Activated CD4-positive, alpha-beta T cell treated with anti-CD3 and anti-CD28 coated beads, Interleukin-2, amount 50 U/mL, for 24 hours (primary cell): ENCODE results near the gene BCAP31.
"Not testable (repeated sequence)": the region's sequence is repeated elsewhere in the genome, so short reads cannot be mapped to it uniquely, and the experiment has no call there.

Experiments used
- DNase-seq, 2 donors: peaks; one replicate each; pipeline ENCODE4 v3.0.0-alpha.2; 2020; ENCODE audit warnings: low read depth in 1 of 2, low spot score in 1 of 2

BCAP31 gene

GRCh38 chrX:153736071-153736820, 12.1 kb upstream of the BCAP31 start:
- no peak for DNase-seq

DNA sequence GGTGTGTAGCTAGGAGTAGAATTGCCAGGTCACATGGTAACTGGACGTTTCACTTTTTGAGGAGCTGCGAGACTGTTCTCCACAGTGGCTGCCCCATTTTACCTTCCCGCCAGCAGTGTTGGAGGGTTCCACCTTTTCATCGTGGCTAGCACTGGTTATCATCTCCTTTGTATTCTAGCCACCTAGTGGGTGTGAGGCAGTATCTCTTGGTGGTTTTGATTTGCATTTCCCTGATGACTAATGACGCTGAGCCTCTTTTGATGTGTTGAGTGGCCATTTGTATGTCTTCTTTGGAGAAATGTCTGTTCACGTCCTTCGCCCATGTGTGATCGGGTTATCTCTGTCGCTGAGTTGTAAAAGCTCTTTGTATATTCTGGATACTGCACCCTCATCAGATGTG, 11.1 kb upstream of the BCAP31 start:
- no peak for DNase-seq

DNA sequence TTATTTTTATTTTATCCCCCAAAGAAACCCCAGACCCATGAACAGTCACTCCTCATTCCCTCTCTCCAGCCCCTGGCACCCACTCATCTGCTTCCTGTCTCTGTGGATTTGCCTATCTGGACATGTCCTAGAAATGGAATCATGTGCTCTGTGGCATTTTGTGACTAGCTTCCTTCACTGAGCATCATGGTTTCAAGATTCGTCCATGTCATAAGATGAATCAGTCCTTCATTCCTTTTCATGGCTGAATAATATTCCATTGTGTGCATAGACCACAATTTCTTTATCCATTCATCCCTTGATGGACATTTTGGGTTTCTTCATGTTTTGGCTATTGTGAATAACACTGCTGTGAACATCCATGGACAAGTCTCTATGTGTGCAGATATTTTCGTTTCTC, 10.7 kb upstream of the BCAP31 start:
- DNase-seq = no peak

DNA sequence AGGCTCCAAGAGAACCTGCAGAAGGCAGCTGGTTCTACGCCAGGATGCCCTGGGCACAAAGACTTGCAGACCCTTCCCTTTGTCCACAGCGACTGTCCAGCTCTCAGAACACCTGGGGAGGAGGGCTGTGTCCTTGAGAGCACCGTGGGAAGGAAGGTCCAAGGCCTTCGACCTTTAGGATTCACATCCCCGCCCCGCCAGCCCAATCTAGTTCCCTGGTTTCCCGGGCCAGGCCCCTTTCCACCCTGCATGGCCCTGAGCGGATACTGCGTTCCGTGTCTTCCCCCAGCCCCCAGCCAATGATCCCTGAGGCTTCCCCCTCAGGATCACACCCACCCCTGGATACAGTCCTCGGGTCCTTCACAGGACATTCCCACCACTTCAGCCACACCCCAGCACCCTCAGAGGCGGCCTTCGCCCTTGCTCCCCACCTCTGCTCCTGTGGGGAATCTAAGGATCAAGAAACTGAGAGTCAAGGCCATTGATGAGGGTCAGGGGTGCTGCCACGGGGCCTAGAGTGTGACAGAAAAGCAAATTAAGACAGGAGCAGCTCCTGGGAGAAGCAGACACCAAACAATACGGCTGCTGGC, 9.6 kb upstream of the BCAP31 start:
- no peak for DNase-seq

GRCh38 chrX:153732401-153732800, 8.2 kb upstream of the BCAP31 start:
- no peak for DNase-seq

DNA sequence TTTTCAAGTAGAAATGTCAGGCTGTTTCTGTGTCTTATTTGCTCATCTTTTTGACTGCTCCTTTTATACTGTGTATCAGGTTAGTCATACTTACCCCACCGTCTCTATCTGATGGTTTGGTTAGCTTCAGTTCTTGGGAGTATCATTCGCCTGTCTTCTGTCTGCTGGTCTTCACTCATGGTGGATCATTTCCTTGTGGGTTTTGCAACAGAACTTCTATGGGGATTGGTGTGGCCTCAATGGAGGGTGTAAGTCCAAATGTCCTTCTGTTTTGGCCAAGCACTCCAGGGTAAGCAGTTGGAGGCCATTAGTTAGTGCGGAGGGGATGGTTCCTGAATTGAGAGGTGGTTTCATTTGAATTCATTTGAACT, 7.6 kb upstream of the BCAP31 start:
- no peak for DNase-seq

DNA sequence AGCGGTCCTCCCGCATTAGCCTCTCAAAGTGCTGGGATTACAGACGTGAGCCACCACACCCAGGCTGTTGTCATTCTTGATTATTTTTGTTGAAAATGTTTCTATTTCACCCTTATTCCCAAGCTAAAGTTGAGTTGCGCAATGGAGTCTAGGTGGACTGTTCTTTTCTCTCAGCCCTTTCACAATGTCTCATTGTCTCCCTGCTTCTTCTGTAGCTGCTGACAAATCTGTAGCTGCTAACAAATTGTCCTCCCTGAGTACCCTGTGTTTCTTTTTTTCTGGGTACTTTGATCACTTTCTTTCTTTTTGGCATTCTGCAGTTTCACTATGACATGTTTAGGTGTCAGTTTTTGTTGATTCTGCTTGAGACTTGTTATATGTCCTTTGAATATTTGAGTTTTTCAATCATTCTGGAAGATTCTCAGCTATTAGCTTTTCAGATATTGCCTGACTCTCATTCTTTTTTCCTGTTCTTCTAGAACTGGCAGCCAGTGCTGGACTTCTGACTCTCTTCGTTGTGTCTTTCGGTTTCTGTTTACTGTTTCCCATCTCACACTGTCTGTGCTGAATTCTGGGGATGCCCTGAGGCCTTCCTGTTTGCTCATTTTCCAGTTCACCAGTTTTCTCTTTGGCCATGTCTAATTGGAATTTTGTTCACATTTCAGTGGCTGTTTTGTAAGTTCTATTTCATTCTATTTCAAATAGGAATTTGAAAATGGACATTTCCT, 7.1 kb upstream of the BCAP31 start:
- DNase-seq = no peak

GRCh38 chrX:153730115-153730514, 5.9 kb upstream of the BCAP31 start:
- DNase-seq = not testable (repeated sequence)

GRCh38 chrX:153728951-153729631, 4.9 kb upstream of the BCAP31 start:
- DNase-seq = no peak

- DNase-seq = no peak
Observed at GRCh38 chrX:153728095-153728494, 3.9 kb upstream of the BCAP31 start.

- DNase-seq = no peak
Observed at GRCh38 chrX:153727123-153727931, 3.1 kb upstream of the BCAP31 start.

DNA sequence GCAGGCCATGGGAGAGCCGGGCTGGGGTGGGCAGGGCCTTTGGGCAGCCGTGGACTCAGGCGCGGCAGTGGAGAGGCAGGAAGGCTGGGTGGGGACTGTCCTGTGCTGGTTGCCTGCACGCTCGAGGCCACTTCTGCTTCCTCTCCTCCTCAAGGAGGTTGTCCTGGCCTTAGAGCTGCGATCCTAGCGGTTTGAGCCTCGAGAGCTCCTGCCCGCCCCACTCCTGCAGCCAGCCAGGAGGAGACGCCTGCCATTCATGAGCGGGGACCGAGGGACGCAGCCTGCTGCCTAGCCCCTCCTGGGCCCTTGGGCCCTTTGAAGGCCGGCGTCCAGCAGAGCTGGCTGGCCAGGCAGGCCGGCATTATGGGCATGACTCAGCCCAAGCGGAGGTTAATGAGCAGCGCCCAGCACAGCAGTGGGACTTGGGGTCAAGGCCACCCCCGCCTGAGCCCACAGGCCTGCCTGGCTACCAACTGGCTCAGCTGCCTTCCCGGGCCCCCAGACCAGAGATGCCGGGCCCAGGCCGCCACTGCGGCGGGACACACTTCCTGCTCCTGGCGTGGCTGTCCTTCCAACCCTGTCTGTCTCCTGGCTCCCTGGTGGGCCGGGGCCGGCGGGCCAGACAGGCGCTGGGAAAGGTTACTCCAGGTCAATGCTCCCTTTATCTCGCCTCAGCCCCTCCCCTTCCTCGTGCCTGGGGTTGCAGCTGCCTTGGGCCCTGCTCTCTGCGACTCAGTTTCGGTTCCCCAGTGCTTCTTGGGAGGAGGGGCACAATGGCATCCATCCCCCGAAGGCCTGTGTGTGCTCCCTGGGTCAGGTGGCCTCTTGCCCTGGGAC, 2.3 kb upstream of the BCAP31 start:
- DNase-seq = no peak

DNA sequence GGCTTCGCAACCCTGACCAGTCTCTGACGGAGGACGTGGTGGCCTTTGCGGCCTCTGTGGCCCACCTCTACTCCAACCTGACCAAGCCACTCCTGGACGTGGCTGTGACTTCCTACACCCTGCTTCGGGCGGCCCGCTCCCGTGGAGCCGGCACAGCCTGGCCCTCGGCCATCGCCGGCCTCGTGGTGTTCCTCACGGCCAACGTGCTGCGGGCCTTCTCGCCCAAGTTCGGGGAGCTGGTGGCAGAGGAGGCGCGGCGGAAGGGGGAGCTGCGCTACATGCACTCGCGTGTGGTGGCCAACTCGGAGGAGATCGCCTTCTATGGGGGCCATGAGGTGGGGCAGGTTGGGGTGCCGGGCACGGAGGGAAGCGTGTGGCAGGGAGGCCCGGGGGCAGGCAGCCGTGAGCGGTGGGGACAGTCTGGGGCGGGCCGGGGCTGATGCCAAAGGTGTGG, 1.7 kb upstream of the BCAP31 start:
- DNase-seq = no peak

DNA sequence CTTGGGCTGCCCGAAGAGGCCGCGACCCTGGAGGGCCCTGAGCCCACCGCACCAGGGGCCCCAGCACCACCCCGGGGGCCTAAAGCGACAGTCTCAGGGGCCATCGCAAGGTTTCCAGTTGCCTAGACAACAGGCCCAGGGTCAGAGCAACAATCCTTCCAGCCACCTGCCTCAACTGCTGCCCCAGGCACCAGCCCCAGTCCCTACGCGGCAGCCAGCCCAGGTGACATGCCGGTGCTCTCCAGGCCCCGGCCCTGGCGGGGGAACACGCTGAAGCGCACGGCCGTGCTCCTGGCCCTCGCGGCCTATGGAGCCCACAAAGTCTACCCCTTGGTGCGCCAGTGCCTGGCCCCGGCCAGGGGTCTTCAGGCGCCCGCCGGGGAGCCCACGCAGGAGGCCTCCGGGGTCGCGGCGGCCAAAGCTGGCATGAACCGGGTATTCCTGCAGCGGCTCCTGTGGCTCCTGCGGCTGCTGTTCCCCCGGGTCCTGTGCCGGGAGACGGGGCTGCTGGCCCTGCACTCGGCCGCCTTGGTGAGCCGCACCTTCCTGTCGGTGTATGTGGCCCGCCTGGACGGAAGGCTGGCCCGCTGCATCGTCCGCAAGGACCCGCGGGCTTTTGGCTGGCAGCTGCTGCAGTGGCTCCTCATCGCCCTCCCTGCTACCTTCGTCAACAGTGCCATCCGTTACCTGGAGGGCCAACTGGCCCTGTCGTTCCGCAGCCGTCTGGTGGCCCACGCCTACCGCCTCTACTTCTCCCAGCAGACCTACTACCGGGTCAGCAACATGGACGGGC, 1.0 kb upstream of the BCAP31 start:
- DNase-seq = no peak

DNA sequence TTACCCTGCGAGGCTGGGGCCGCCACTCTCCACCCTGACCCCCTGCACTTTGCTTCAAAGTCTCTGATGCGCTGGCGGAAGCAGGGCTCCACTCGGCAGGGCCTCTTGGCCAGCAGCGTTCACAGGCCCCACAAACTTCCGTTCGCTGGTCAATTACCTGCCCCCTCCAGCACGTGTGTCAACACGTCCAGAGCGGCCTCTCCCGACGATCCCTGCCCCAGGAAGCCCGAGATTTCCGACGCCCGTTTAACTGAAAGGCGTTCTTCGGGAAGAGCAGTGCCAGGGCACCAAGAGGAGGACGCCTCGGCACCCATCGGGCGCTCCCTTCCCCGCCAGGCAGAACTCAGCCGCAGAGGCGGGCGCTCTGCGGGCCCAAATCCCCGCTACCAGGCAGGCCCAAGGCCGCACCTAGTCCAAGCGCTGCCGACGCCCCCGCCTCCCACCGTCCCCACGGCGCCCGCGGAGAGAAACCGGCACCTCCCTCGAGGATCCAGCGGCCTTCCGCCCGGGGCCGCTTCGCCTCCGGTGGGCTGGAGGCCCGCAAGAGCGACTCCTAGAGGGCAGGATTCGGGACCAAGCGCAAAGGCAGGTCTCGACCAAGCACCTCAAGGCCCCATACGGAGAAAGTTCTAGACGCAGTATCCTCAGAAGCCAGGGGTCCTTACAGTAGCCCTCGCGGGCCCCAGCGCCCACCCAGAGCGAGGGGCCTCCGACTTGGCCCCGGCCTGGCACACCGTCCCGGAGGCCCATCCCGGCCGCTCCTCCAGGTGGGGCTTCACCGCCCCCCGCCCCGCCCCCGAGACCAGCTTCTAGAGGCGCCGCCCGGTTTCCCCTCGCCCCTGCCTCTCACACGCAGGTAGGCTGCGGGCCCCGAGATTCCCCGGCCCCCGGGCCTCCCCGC, 586 bp downstream of the BCAP31 start:
- DNase-seq = peak in 1 of 2 donors; percentile 47

- DNase-seq = no peak
Observed at GRCh38 chrX:153722704-153723350, 1.4 kb downstream of the BCAP31 start.

DNA sequence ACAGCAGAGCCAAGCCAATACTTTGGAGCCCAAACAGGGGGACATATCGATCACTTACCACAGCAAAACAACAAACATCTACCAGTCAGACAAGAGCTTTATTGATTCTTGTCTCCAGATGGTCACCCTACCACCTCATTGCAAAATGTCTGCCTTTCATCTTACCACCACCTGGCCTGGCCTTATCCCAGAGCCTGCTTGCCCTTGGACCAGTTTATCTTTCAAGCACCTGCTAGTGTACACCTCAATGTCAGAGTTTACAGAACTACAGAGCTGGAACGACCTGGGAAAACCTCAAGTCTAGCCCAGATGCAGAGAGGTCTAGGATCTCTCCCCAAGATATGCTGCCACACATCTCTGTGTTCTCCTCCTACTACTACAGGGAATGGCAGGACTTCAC, 4.5 kb downstream of the BCAP31 start:
- DNase-seq = no peak

DNA sequence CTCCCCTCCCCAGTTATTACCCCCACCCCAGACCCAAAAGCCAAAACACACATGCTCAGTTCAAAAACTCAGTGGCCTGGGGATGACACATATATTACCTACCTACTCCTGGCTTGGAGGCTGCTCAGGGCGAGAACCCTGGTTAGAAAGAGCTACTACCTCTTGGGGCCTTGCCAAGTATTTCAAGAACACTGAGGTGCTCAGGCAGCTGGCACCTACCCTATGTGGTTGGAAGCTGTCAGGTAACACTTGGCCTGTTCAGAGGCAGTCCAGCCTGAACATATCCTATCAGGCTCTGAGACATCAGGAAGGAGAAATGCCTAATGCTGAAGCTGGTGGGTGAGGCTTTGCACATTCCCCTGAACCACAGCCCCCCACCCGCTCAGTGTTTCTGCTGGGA, 4.9 kb downstream of the BCAP31 start:
- no peak for DNase-seq
